HG03097 (cell line): Measurements from ENCODE around the gene TRIM45.

Experiments used
- ATAC-seq: cut with Tn5 transposase; IDR thresholded peaks from one replicate; pipeline ENCODE4 v1.9.1; 2021; ENCODE audit not compliant: unreplicated experiment, low FRiP score

The TRIM45 gene

GRCh38 chr1:117061986-117062415, 59.5 kb downstream of the TRIM45 start:
- ATAC-seq = no peak
